SK-MEL-5 (cell line): ENCODE results near the gene THBS2. TPM values are rescaled to one million over a fixed set of nuclear protein-coding genes. Genes with fewer than 3 reads are reported as not detected.

Experiments
- DNase-seq: peaks from one replicate; pipeline ENCODE4 v3.0.0-alpha.2; 2016; ENCODE audit warnings: low read depth, low spot score
- in situ Hi-C: cut with HindIII; loops from 2 replicates; pipeline ENCODE4 v1.10.0; 2016; ENCODE audit warnings: low sequenced_read_pairs, high pct_unique_total_duplicates, low pct_unique_long_range_greater_than_20kb
- total RNA-seq: library from RNA; depleted of rRNA; stranded (reverse); fragments of >200 nt; shearing (Covaris generic); gene quantifications from 2 replicates; pipeline ENCODE4 v1.2.3, GENCODE V29; 2014

THBS2 gene
- total RNA-seq, 1 experiment from 2014 or later: 0.18 TPM

GRCh38 chr6:169168706-169169105 is 84.9 kb downstream of the THBS2 start:
- in situ Hi-C loops: no loop called here
- no peak for DNase-seq

- no peak for DNase-seq
- in situ Hi-C loops: no loop called here
These were observed 85.4 kb downstream of the THBS2 start for GRCh38 chr6:169168302-169168630.

GRCh38 chr6:169167581-169168301 is 85.9 kb downstream of the THBS2 start:
- no peak for DNase-seq
- in situ Hi-C loops: no loop called here

GRCh38 chr6:169166896-169167580 is 86.6 kb downstream of the THBS2 start:
- no peak for DNase-seq
- in situ Hi-C loops: no loop called here
